Osteocyte (in vitro differentiated cells): ENCODE measurements around the gene STXBP6. TPM values are rescaled to one million over a fixed set of nuclear protein-coding genes. Genes with fewer than 3 reads are reported as not detected.

Source experiments
- DNase-seq: peaks from one replicate; pipeline ENCODE4 v3.0.0; 2021; ENCODE audit warnings: mixed read lengths; ENCODE audit not compliant: unreplicated experiment; ENCODE audit errors: extremely low spot score
- H3K27ac Mint-ChIP-seq: one replicate; pipeline ENCODE4 v1.8.0; 2021; ENCODE audit warnings: mild to moderate bottlenecking, mixed read lengths; ENCODE audit not compliant: unreplicated experiment
- H3K27me3 Mint-ChIP-seq: one replicate; pipeline ENCODE4 v1.8.0; 2021; ENCODE audit warnings: mixed read lengths; ENCODE audit not compliant: unreplicated experiment
- H3K36me3 Mint-ChIP-seq: one replicate; pipeline ENCODE4 v1.8.0; 2021; ENCODE audit warnings: mixed read lengths; ENCODE audit not compliant: unreplicated experiment
- H3K4me1 Mint-ChIP-seq: one replicate; pipeline ENCODE4 v1.8.0; 2021; ENCODE audit warnings: mixed read lengths; ENCODE audit not compliant: unreplicated experiment
- H3K4me3 Mint-ChIP-seq: one replicate; pipeline ENCODE4 v1.8.0; 2021; ENCODE audit warnings: mild to moderate bottlenecking, moderate library complexity, mixed read lengths; ENCODE audit not compliant: unreplicated experiment
- H3K9me3 Mint-ChIP-seq: one replicate; pipeline ENCODE4 v1.8.0; 2021; ENCODE audit warnings: mixed read lengths; ENCODE audit not compliant: unreplicated experiment
- CTCF ChIP-seq: fragments of 200-600 bp; sonication (generic); IDR thresholded peaks from 2 replicates; pipeline ENCODE4 v1.5.0; 2021; ENCODE audit warnings: antibody characterized with exemption, mild to moderate bottlenecking, moderate library complexity
- total RNA-seq: library from RNA; stranded (reverse); gene quantifications from 2 replicates; pipeline ENCODE4 v1.2.1, GENCODE V29; 2021

STXBP6 gene
- total RNA-seq, 1 donor from 2014 or later = 6.4 TPM

DNA sequence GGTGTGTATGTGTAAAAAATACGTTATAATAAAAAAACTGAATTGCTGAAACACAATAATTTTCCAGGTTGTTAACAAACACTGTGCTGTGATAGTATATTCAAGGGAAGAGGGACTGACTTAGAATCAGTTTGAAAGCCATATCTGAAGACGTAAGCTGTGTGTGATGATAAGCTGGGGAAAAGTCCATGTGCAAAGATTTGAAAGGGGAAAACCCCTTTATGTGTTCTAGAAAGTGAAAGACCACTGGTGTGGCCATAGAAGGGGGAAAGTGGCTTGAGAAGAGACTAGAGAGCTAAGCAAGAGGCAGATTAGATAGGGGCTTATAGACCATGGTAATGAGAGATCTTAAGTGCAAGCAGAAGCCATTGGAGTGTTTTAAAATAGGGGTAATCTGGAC is 220.1 kb downstream of the STXBP6 start:
- no peak for TF ChIP-seq CTCF
- H3K27ac Mint-ChIP-seq = no peak overlapping the region

GRCh38 chr14:24828486-24828885 is 221.5 kb downstream of the STXBP6 start:
- H3K27me3 Mint-ChIP-seq = no peaks in the 10 kb centered on the region

More for the DNA sequence above, 220.1 kb downstream of the STXBP6 start:
- H3K4me3 Mint-ChIP-seq = no peak overlapping the region
- DNase-seq = no peak
- H3K9me3 Mint-ChIP-seq = no peaks in the 10 kb centered on the region
- H3K4me1 Mint-ChIP-seq = peaks cover 7% of the 10 kb centered on the region
- H3K36me3 Mint-ChIP-seq = no peaks in the 10 kb centered on the region
- H3K27me3 Mint-ChIP-seq = no peaks in the 10 kb centered on the region

DNA sequence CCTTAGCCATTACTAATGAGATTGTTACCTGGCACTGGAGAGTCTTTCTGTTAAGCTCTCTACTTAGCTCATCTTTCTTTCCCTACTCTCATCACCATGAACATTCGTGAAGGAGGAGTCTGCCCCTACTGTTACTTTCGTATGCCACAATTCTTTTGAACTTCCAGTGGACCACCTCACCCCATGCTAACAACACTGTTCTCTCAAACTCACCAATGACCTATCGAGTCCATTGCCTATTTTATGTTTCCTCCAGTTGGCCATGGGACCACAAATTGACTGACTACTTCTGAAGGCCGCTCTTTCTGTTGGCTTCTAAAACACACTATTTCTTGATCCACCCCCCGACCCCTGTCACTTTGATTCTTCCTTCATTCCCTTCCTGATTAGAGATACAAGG is 223.6 kb downstream of the STXBP6 start:
- Mint-ChIP-seq H3K27ac (no peak overlapping the region), H3K9me3 (no peaks in the 10 kb centered on the region), H3K4me3 (no peak overlapping the region), H3K27me3 (peaks cover 9% of the 10 kb centered on the region), H3K4me1 (no peaks in the 10 kb centered on the region), H3K36me3 (peaks cover 3% of the 10 kb centered on the region)
- no peak for TF ChIP-seq CTCF
- no peak for DNase-seq

More at GRCh38 chr14:24828486-24828885, 221.5 kb downstream of the STXBP6 start:
- DNase-seq = no peak
- no peak overlapping the region for H3K27ac Mint-ChIP-seq
- H3K9me3 Mint-ChIP-seq = no peaks in the 10 kb centered on the region
- TF ChIP-seq CTCF = no peak
- H3K36me3 Mint-ChIP-seq = no peaks in the 10 kb centered on the region
- no peaks in the 10 kb centered on the region for H3K4me1 Mint-ChIP-seq
- no peak overlapping the region for H3K4me3 Mint-ChIP-seq

- TF ChIP-seq CTCF = no peak
These were observed 229.3 kb downstream of the STXBP6 start for GRCh38 chr14:24820616-24821015.

GRCh38 chr14:24818823-24819341 is 231.1 kb downstream of the STXBP6 start:
- TF ChIP-seq CTCF = no peak
- Mint-ChIP-seq H3K27ac (peak overlapping the region; percentile 50), H3K4me3 (no peak overlapping the region), H3K27me3 (peaks cover 9% of the 10 kb centered on the region), H3K36me3 (peaks cover 3% of the 10 kb centered on the region), H3K4me1 (peaks cover 12% of the 10 kb centered on the region), H3K9me3 (no peaks in the 10 kb centered on the region)
- DNase-seq = no peak

More at GRCh38 chr14:24820616-24821015, 229.3 kb downstream of the STXBP6 start:
- Mint-ChIP-seq H3K36me3 (peaks cover 3% of the 10 kb centered on the region), H3K4me1 (peaks cover 12% of the 10 kb centered on the region), H3K27me3 (peaks cover 9% of the 10 kb centered on the region), H3K9me3 (no peaks in the 10 kb centered on the region), H3K27ac (no peak overlapping the region), H3K4me3 (no peak overlapping the region)
- no peak for DNase-seq
